Fibroblast of lung (primary cell): ENCODE measurements around the gene LARP4B. TPM values are rescaled to one million over a fixed set of nuclear protein-coding genes. Genes with fewer than 3 reads are reported as not detected.
"Not testable (repeated sequence)": the region's sequence is repeated elsewhere in the genome, so short reads cannot be mapped to it uniquely, and the experiment has no call there.

ENCODE experiments used
- DNase-seq, 2 donors: peaks; one replicate each; pipeline versions ENCODE4 v3.0.0 to v3.0.0-alpha.2; 2010; ENCODE audit warnings: low read depth in 2 of 2
- H2AFZ ChIP-seq: 2 replicates; pipeline ENCODE4 v1.5.1; 2012; ENCODE audit warnings: low read length, control low read depth, inconsistent platforms
- H3K27ac ChIP-seq: 2 replicates; pipeline ENCODE4 v1.5.1; 2011; ENCODE audit warnings: low read length, control low read depth; ENCODE audit not compliant: insufficient read depth
- H3K27me3 ChIP-seq: 2 replicates; pipeline ENCODE4 v1.5.1; 2011; ENCODE audit warnings: mild to moderate bottlenecking, low read length; ENCODE audit not compliant: control insufficient read depth, insufficient read depth
- H3K36me3 ChIP-seq: 2 replicates; pipeline ENCODE4 v1.5.1; 2011; ENCODE audit warnings: low read length; ENCODE audit not compliant: control insufficient read depth, insufficient read depth
- H3K4me1 ChIP-seq: 2 replicates; pipeline ENCODE4 v1.5.1; 2011; ENCODE audit warnings: low read length; ENCODE audit not compliant: control insufficient read depth, insufficient read depth; ENCODE audit errors: extremely low read depth
- H3K4me2 ChIP-seq: 2 replicates; pipeline ENCODE4 v1.5.1; 2011; ENCODE audit warnings: low read length, control low read depth; ENCODE audit not compliant: insufficient read depth; ENCODE audit errors: extremely low read depth
- H3K4me3 ChIP-seq, 4 experiments: fragments of 200-600 bp in 1 of 4; sonication (generic) in 1 of 4; replicated peaks in 1 of 4; 2 replicates each; pipeline ENCODE4 v1.5.1; 2011 to 2016; ENCODE audit warnings: low read length in 4 of 4, low read depth in 3 of 4, mild to moderate bottlenecking in 3 of 4, control low read depth in 2 of 4, inconsistent platforms in 1 of 4, mixed read lengths in 1 of 4; ENCODE audit not compliant: insufficient read depth in 1 of 4; ENCODE audit errors: control extremely low read depth in 1 of 4
- H3K79me2 ChIP-seq: 2 replicates; pipeline ENCODE4 v1.5.1; 2012; ENCODE audit warnings: mild to moderate bottlenecking, low read length, inconsistent platforms; ENCODE audit not compliant: control insufficient read depth, insufficient read depth
- H3K9ac ChIP-seq: 2 replicates; pipeline ENCODE4 v1.5.1; 2011; ENCODE audit warnings: mild to moderate bottlenecking, low read length, control low read depth; ENCODE audit not compliant: insufficient read depth
- H3K9me3 ChIP-seq: 2 replicates; pipeline ENCODE4 v1.5.1; 2012; ENCODE audit warnings: low read depth, low read length; ENCODE audit not compliant: control insufficient read depth, insufficient read depth
- H4K20me1 ChIP-seq: 2 replicates; pipeline ENCODE4 v1.5.1; 2011; ENCODE audit warnings: low read length; ENCODE audit not compliant: control insufficient read depth, insufficient read depth; ENCODE audit errors: extremely low read depth
- CTCF ChIP-seq, 2 donors: IDR thresholded peaks in 1 of 2; conservative IDR thresholded peaks in 1 of 2; 1 replicate in 1 of 2; 2 replicates in 1 of 2; pipeline ENCODE4 v1.5.1; 2011 to 2012; ENCODE audit warnings: low read length in 2 of 2, control low read depth in 1 of 2, inconsistent platforms in 1 of 2, low read depth in 1 of 2, mild to moderate bottlenecking in 1 of 2
- EZH2 ChIP-seq: IDR thresholded peaks from 2 replicates; pipeline ENCODE4 v1.5.1; 2012; ENCODE audit warnings: low read length, control low read depth, mild to moderate bottlenecking; ENCODE audit errors: missing control alignments
- polyA plus RNA-seq, 2 donors: library from polyadenylated mRNA; depleted of rRNA in 1 of 2; stranded (reverse) in 1 of 2; unstranded in 1 of 2; fragments of >200 nt; gene quantifications; 2 replicates each; pipeline ENCODE4 v1.2.1, GENCODE V29; 2011 to 2012; ENCODE audit warnings: missing spikeins in 1 of 2
- total RNA-seq: library from RNA; depleted of rRNA; stranded (reverse); fragments of >200 nt; gene quantifications from 2 replicates; pipeline ENCODE4 v1.2.1, GENCODE V29; 2014

LARP4B gene
- total and polyA plus RNA-seq, 2 donors (not counting 1 experiment from before 2014, with no cell fraction given): 25.4 to 38.6 TPM

DNA sequence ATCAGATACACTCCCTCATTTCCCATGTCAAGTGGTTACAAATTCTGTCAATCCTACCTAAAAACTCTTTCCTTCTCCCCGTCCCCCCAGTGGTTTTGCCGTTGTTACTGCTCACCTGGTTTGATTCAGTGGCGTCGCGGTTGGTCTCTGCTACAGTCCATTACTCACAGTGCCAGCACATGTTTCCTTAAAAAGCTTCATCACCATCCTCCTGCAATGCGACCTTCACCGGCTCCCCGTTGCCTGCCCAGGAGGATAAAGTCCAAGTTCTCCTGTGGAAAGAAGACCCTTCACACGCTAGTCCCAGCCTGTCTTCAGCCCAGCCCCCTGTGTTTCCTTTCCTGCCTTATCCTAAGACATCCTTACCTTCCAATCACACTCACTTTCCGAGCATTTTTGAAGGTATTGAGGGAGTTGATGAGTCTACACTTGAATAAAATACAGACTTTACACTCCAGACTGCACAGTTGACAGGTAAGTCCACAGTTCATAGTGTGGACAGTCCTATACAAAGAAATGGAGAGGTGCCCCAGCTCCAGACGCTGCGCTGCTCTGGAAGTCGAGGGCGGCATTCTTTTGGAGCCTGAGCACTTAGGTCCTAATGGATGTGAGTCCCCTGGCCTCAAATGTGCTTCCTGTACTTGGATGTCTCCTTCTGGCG lies 3.4 kb upstream of the LARP4B start:
- TF ChIP-seq CTCF (conservative IDR thresholded peaks at IDR 0.05 in 1 of 2, IDR thresholded peaks at IDR 0.05 in 1 of 2; ENCODE audit: low read depth in 1 of 2, low read length in 2 of 2) (no peak), EZH2 (no peak)
- Histone ChIP-seq H3K27me3 (no peaks in the 10 kb centered on the region), H3K4me2 (no peak overlapping the region), H3K9ac (no peak overlapping the region), H3K27ac (no peak overlapping the region), H4K20me1 (no peaks in the 10 kb centered on the region), H3K9me3 (no peaks in the 10 kb centered on the region), H3K4me1 (no peaks in the 10 kb centered on the region), H2AFZ (no peak overlapping the region), H3K79me2 (peaks cover 12% of the 10 kb centered on the region), H3K36me3 (no peaks in the 10 kb centered on the region), H3K4me3 (no peak overlapping the region)
- DNase-seq: no peak

DNA sequence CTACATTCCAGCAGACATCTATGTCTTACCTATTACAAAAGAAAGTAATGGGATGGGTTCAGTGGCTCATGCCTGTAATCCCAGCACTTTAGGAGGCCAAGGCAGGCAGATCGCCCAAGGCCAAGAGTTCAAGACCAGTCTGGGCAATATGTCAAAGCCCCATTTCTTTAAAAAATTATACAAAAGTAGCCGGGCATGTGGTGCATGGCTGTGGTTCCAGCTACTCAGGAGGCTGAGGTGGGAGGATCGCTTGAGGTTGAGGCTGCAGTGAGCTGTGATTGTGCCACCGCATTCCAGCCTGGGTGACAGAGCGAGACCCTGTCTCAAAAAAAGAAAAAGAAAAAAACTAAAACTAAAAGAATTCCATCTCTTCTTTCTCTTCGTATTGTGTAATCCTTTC lies 2.7 kb upstream of the LARP4B start:
- H3K4me1 ChIP-seq, H3K9ac ChIP-seq, H2AFZ ChIP-seq, H3K27me3 ChIP-seq, H3K36me3 ChIP-seq, H3K4me2 ChIP-seq, H4K20me1 ChIP-seq, H3K27ac ChIP-seq, H3K4me3 ChIP-seq, DNase-seq, H3K9me3 ChIP-seq: not testable (repeated sequence)
- peaks cover 19% of the 10 kb centered on the region for H3K79me2 ChIP-seq

GRCh38 chr10:932589-932988 lies 1.1 kb upstream of the LARP4B start:
- H3K4me2 ChIP-seq: no peak overlapping the region
- no peak overlapping the region for H3K9ac ChIP-seq
- no peaks in the 10 kb centered on the region for H3K36me3 ChIP-seq
- H3K9me3 ChIP-seq: no peaks in the 10 kb centered on the region
- no peak for TF ChIP-seq CTCF (conservative IDR thresholded peaks at IDR 0.05 in 1 of 2, IDR thresholded peaks at IDR 0.05 in 1 of 2; ENCODE audit: low read depth in 1 of 2, low read length in 2 of 2)
- no peak for TF ChIP-seq EZH2
- H3K4me1 ChIP-seq: no peaks in the 10 kb centered on the region
- no peaks in the 10 kb centered on the region for H3K27me3 ChIP-seq
- no peak overlapping the region for H3K27ac ChIP-seq
- no peak overlapping the region for H3K4me3 ChIP-seq
- H2AFZ ChIP-seq: no peak overlapping the region
- DNase-seq: no peak
- H4K20me1 ChIP-seq: peaks cover 2% of the 10 kb centered on the region
- peaks cover 35% of the 10 kb centered on the region for H3K79me2 ChIP-seq
